ENCODE results near the gene DNTTIP2. TPM values are rescaled to one million over a fixed set of nuclear protein-coding genes. Genes with fewer than 3 reads are reported as not detected.
"Not testable (repeated sequence)": the region's sequence is repeated elsewhere in the genome, so short reads cannot be mapped to it uniquely, and the experiment has no call there.

The DNTTIP2 gene
- polyA plus RNA-seq, 1 of the 3 experiments (the other 2 are of a cell fraction) = 9.6 TPM

GRCh38 chr1:93869653-93870052 lies 9.4 kb downstream of the DNTTIP2 start:
- Histone ChIP-seq H3K4me1 (ENCODE audit: control insufficient read depth in 1 of 2, insufficient read depth in 2 of 2, low read depth in 1 of 2, low read length in 1 of 2) (no peaks in the 10 kb centered on the region), H3K9ac (no peak overlapping the region), H3K36me3 (replicated peaks in 1 of 2; ENCODE audit: control insufficient read depth in 1 of 2, insufficient read depth in 2 of 2, low read length in 1 of 2) (peaks cover 57 to 63% of the 10 kb centered on the region in 2 experiments), H3K27ac (ENCODE audit: low read depth in 2 of 2, low read length in 1 of 2) (no peak overlapping the region), H3K9me3 (no peaks in the 10 kb centered on the region), H3K4me2 (no peak overlapping the region), H3K27me3 (ENCODE audit: insufficient read depth) (no peaks in the 10 kb centered on the region), H3F3A (replicated peaks; ENCODE audit: insufficient read depth) (peaks cover 36% of the 10 kb centered on the region), H3K79me2 (ENCODE audit: insufficient read depth) (peaks cover 27% of the 10 kb centered on the region; the same call in 1 of the 2 replicates), H4K20me1 (ENCODE audit: insufficient read depth) (0 out of 2 replicates have a peak, but pooled peaks cover 6% of the 10 kb centered on the region), H3K9me2 (no peaks in the 10 kb centered on the region), H3K4me3 (ENCODE audit: low read depth in 2 of 2, low read length in 1 of 2) (no peak overlapping the region), H2AFZ (ENCODE audit: low read depth) (no peak overlapping the region)
- TF ChIP-seq RXRA (IDR thresholded peaks at IDR 0.05; ENCODE audit: borderline replicate concordance, low read depth) (no peak), CHD2 (IDR thresholded peaks at IDR 0.05; ENCODE audit: low read length, partially characterized antibody) (no peak), ZBTB33 (IDR thresholded peaks at IDR 0.05; ENCODE audit: borderline replicate concordance, low read depth) (no peak)
- CTCF ChIA-PET = interaction anchor here (0.8 kb wide), 1 partner anchor 240 kb away, joined by 4 read pairs; no protein-coding TSS in a partner anchor
- no peak for DNase-seq
- POLR2A ChIA-PET = no interaction called here
- 92% methylated on average over 5 of the region's 5 CpGs for WGBS (ENCODE audit: low lambda C conversion rate)

DNA sequence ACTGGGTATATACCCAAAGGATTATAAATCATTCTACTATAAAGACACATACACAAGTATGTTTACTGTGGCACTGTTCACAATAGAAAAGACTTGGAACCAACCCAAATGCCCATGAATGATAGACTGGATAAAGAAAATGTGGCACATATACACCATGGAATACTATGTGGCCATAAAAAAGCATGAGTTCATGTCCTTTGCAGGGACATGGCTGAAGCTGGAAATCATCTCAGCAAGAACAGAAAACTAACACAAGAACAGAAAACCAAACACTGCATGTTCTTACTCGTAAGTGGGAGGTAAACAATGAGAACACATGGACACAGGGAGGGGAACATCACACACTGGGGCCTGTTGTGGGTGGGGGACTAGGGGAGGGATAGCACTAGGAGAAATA lies 10.5 kb downstream of the DNTTIP2 start:
- H3K9me2 ChIP-seq; H2AFZ ChIP-seq (ENCODE audit: low read depth); H3K4me2 ChIP-seq; H3K9ac ChIP-seq; H3K4me3 ChIP-seq (ENCODE audit: low read depth in 2 of 2, low read length in 1 of 2); H3K27ac ChIP-seq (ENCODE audit: low read depth in 2 of 2, low read length in 1 of 2); H3K9me3 ChIP-seq; H3K27me3 ChIP-seq (ENCODE audit: insufficient read depth); POLR2A ChIA-PET; H3K4me1 ChIP-seq (ENCODE audit: control insufficient read depth in 1 of 2, insufficient read depth in 2 of 2, low read depth in 1 of 2, low read length in 1 of 2); H4K20me1 ChIP-seq (ENCODE audit: insufficient read depth); DNase-seq: not testable (repeated sequence)
- CTCF ChIA-PET = interaction anchor here (0.8 kb wide), 1 partner anchor 239 kb away, joined by 4 read pairs; no protein-coding TSS in a partner anchor
- peaks cover 16% of the 10 kb centered on the region; the same call in 1 of the 2 replicates for H3K79me2 ChIP-seq (ENCODE audit: insufficient read depth)
- WGBS (ENCODE audit: low lambda C conversion rate) = 100% methylated on average over 1 of the region's 1 CpG
- H3F3A ChIP-seq (replicated peaks; ENCODE audit: insufficient read depth) = peaks cover 27% of the 10 kb centered on the region
- H3K36me3 ChIP-seq (replicated peaks in 1 of 2; ENCODE audit: control insufficient read depth in 1 of 2, insufficient read depth in 2 of 2, low read length in 1 of 2) = peaks cover 45 to 54% of the 10 kb centered on the region in 2 experiments

DNA sequence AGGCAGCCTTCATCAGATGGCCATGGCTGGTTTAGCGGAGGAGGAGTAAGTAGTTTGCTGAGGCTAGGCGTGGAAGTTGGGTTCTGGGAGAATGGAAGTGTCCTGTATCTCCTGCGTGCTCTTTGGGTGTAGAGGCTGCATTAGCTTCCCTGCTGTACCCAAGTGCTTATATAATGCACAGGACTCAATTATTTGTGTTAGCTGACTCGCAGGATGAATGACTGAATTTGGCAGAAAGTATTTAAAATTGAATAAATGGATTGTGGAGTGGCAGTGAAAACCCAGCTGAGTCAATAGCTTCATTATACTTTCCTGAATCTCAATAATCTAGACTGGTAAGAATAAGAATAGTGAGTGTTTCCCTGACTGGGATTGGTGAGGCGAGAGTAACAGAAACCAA lies 13.8 kb downstream of the DNTTIP2 start:
- Histone ChIP-seq H3K4me3 (ENCODE audit: low read depth in 2 of 2, low read length in 1 of 2) (no peak overlapping the region), H3K36me3 (replicated peaks in 1 of 2; ENCODE audit: control insufficient read depth in 1 of 2, insufficient read depth in 2 of 2, low read length in 1 of 2) (peaks cover 15 to 23% of the 10 kb centered on the region in 2 experiments), H3K4me1 (ENCODE audit: control insufficient read depth in 1 of 2, insufficient read depth in 2 of 2, low read depth in 1 of 2, low read length in 1 of 2) (no peaks in the 10 kb centered on the region), H3K27ac (ENCODE audit: low read depth in 2 of 2, low read length in 1 of 2) (no peak overlapping the region), H3K4me2 (no peak overlapping the region), H3K9me3 (no peaks in the 10 kb centered on the region), H3K9me2 (no peaks in the 10 kb centered on the region), H3K9ac (no peak overlapping the region), H3F3A (replicated peaks; ENCODE audit: insufficient read depth) (peaks cover 14% of the 10 kb centered on the region), H3K27me3 (ENCODE audit: insufficient read depth) (no peaks in the 10 kb centered on the region), H2AFZ (ENCODE audit: low read depth) (no peak overlapping the region), H4K20me1 (ENCODE audit: insufficient read depth) (no peaks in the 10 kb centered on the region), H3K79me2 (ENCODE audit: insufficient read depth) (no peaks in the 10 kb centered on the region)
- ChIA-PET CTCF (interaction anchor here (1.1 to 1.3 kb wide), 2 partner anchors 9 to 51 kb away, joined by 3 read pairs; no protein-coding TSS in a partner anchor), POLR2A (no interaction called here)
- no peak for DNase-seq
- TF ChIP-seq POLR2AphosphoS5 (IDR thresholded peaks at IDR 0.05; ENCODE audit: low read depth, low read length) (no peak), CHD2 (IDR thresholded peaks at IDR 0.05; ENCODE audit: low read length, partially characterized antibody) (no peak), ELF1 (IDR thresholded peaks at IDR 0.05) (no peak), RAD21 (IDR thresholded peaks at IDR 0.05; ENCODE audit: low read length) (no peak), USF1 (IDR thresholded peaks at IDR 0.05; ENCODE audit: borderline replicate concordance, low read depth) (no peak), FOXJ3 (CRISPR knock-in tag; IDR thresholded peaks at IDR 0.05) (no peak), MXI1 (IDR thresholded peaks at IDR 0.05; ENCODE audit: low read depth, low read length) (no peak), USF2 (IDR thresholded peaks at IDR 0.05; ENCODE audit: borderline replicate concordance, low read depth, low read length) (no peak), NRF1 (IDR thresholded peaks at IDR 0.05; ENCODE audit: low read depth, low read length) (no peak), EZH2phosphoT487 (IDR thresholded peaks at IDR 0.05; ENCODE audit: borderline replicate concordance, low read depth) (no peak), FOSL2 (IDR thresholded peaks at IDR 0.05; ENCODE audit: borderline replicate concordance, low read depth) (no peak)
- 100% methylated on average over 5 of the region's 5 CpGs for WGBS (ENCODE audit: low lambda C conversion rate)

Data from SK-N-SH (cell line).